D341Med (cell line): ENCODE measurements around the gene ABHD1.

ENCODE experiments used
- DNase-seq: peaks from one replicate; pipeline ENCODE4 v3.0.0; 2012; ENCODE audit warnings: low spot score

ABHD1 gene

GRCh38 chr2:27086724-27087593 is 36.7 kb upstream of the ABHD1 start, which contains the start of gene KHK:
KHK (plus strand) TSS chr2:27086772; CDS start chr2:27087260, 488 bp downstream.
- peak; percentile 66 for DNase-seq

GRCh38 chr2:27087823-27088410 is 35.7 kb upstream of the ABHD1 start:
- no peak for DNase-seq

- DNase-seq = no peak
These were observed 35.0 kb upstream of the ABHD1 start for GRCh38 chr2:27088634-27089033.

- no peak for DNase-seq
These were observed 34.3 kb upstream of the ABHD1 start for GRCh38 chr2:27089111-27089954.

- no peak for DNase-seq
These were observed 31.6 kb upstream of the ABHD1 start for GRCh38 chr2:27091746-27092695.

GRCh38 chr2:27092696-27093429 is 30.8 kb upstream of the ABHD1 start:
- no peak for DNase-seq

GRCh38 chr2:27093430-27094352 is 29.9 kb upstream of the ABHD1 start:
- DNase-seq = no peak

GRCh38 chr2:27094353-27094984 is 29.1 kb upstream of the ABHD1 start:
- DNase-seq = no peak

- DNase-seq = no peak
These were observed 28.2 kb upstream of the ABHD1 start for GRCh38 chr2:27095427-27095744.

GRCh38 chr2:27095745-27096651 is 27.6 kb upstream of the ABHD1 start:
- peak; percentile 84 for DNase-seq

GRCh38 chr2:27096748-27097297 is 26.8 kb upstream of the ABHD1 start:
- no peak for DNase-seq

GRCh38 chr2:27097341-27097740 is 26.3 kb upstream of the ABHD1 start:
- DNase-seq = no peak

- no peak for DNase-seq
These were observed 24.2 kb upstream of the ABHD1 start for GRCh38 chr2:27099334-27099955.

GRCh38 chr2:27100036-27100435 is 23.6 kb upstream of the ABHD1 start:
- no peak for DNase-seq

GRCh38 chr2:27102329-27102728 is 21.3 kb upstream of the ABHD1 start:
- DNase-seq = no peak

- DNase-seq = no peak
These were observed 17.6 kb upstream of the ABHD1 start for GRCh38 chr2:27105981-27106380.

- no peak for DNase-seq
These were observed 15.4 kb upstream of the ABHD1 start for GRCh38 chr2:27108221-27108620.
